ENCODE measurements around the gene GRK5.

Gene GRK5

GRCh38 chr10:119279441-119279840 is 72.1 kb downstream of the GRK5 start:
- DNase-seq = no peak

- DNase-seq = no peak
Measured at GRCh38 chr10:119281581-119282071, 74.3 kb downstream of the GRK5 start.

- DNase-seq = no peak
Measured at GRCh38 chr10:119282446-119282845, 75.1 kb downstream of the GRK5 start.

GRCh38 chr10:119283387-119283786 is 76.0 kb downstream of the GRK5 start:
- DNase-seq = no peak

GRCh38 chr10:119283818-119284217 is 76.4 kb downstream of the GRK5 start:
- no peak for DNase-seq

- no peak for DNase-seq
Measured at GRCh38 chr10:119284679-119285096, 77.3 kb downstream of the GRK5 start.

GRCh38 chr10:119285495-119286267 is 78.3 kb downstream of the GRK5 start:
- no peak for DNase-seq

GRCh38 chr10:119286516-119286915 is 79.1 kb downstream of the GRK5 start:
- no peak for DNase-seq

GRCh38 chr10:119286983-119287633 is 79.7 kb downstream of the GRK5 start:
- DNase-seq = no peak

- DNase-seq = no peak
Measured at GRCh38 chr10:119288574-119289001, 81.2 kb downstream of the GRK5 start.

GRCh38 chr10:119289227-119289920 is 82.0 kb downstream of the GRK5 start:
- DNase-seq = no peak

GRCh38 chr10:119290301-119291048 is 83.1 kb downstream of the GRK5 start:
- no peak for DNase-seq

- no peak for DNase-seq
Measured at GRCh38 chr10:119291223-119291900, 84.0 kb downstream of the GRK5 start.

GRCh38 chr10:119292968-119293760 is 85.8 kb downstream of the GRK5 start:
- DNase-seq = no peak

- DNase-seq = no peak
Measured at GRCh38 chr10:119296703-119297102, 89.3 kb downstream of the GRK5 start.

- DNase-seq = no peak
Measured at GRCh38 chr10:119297207-119297968, 90.0 kb downstream of the GRK5 start.

GRCh38 chr10:119298810-119299209 is 91.4 kb downstream of the GRK5 start:
- DNase-seq = no peak

GRCh38 chr10:119299531-119299930 is 92.2 kb downstream of the GRK5 start:
- DNase-seq = no peak

GRCh38 chr10:119301397-119301796 is 94.0 kb downstream of the GRK5 start:
- peak; percentile 40 to 74 for DNase-seq

GRCh38 chr10:119302172-119302571 is 94.8 kb downstream of the GRK5 start:
- DNase-seq = no peak

All from stimulated activated CD4-positive, alpha-beta T cell treated with anti-CD3 and anti-CD28 coated beads, Interleukin-4, amount 100 ng/mL, for 4 hours (primary cell).